NCI-H1694 (cell line): ENCODE data around the gene TMEM54.
"Not testable (repeated sequence)": the region's sequence is repeated elsewhere in the genome, so short reads cannot be mapped to it uniquely, and the experiment has no call there.

Experiments used
- DNase-seq: peaks from one replicate; lab custom pipeline; 2025; lab: John Stamatoyannopoulos, UW

The TMEM54 gene

DNA sequence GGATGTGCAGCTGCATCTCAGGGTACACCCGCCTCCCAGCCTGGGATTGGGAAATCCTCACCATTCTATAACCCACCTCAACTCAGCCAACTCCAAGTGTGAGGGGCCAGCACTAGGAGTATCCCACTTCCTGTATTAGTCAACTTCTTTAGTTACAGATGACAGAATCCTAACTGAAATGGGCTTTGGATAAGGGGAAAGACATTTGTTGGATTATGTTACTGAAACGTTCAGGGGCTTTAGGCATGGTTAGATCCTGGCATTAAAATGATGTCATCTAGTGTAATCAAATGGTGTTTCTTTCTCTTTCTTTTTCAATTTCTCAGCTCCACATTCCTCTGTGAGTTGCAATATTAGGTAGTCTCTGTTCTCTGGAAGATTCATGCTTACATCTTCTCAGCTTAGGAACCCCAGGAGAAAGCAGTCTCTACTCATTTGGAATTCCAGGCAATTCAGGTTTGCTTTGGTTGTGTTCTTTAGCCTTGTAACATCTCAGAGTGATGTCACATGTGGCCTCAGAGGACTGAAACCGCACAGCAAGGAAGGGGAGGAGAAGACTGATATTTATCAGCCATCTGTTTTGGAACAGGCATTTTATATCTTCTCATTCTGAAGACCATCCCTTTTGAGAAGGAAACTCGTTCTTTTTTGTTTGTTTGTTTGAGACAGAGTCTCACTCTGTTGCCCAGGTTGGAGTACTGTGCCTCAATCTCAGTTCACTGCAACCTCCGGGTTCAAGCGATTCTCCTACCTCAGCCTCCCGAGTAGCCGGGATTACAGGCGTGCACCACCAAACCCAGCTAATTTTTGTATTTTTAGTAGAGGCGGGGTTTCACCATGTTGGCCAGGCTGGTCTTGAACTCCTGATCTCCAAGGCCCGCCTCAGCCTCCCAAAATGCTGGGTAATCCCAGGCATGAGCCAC, 18.9 kb upstream of the TMEM54 start:
- DNase-seq = no peak

- DNase-seq = no peak
These were observed 17.0 kb upstream of the TMEM54 start for GRCh38 chr1:32918179-32918578.

- no peak for DNase-seq
These were observed 16.3 kb upstream of the TMEM54 start for GRCh38 chr1:32917521-32917920.

DNA sequence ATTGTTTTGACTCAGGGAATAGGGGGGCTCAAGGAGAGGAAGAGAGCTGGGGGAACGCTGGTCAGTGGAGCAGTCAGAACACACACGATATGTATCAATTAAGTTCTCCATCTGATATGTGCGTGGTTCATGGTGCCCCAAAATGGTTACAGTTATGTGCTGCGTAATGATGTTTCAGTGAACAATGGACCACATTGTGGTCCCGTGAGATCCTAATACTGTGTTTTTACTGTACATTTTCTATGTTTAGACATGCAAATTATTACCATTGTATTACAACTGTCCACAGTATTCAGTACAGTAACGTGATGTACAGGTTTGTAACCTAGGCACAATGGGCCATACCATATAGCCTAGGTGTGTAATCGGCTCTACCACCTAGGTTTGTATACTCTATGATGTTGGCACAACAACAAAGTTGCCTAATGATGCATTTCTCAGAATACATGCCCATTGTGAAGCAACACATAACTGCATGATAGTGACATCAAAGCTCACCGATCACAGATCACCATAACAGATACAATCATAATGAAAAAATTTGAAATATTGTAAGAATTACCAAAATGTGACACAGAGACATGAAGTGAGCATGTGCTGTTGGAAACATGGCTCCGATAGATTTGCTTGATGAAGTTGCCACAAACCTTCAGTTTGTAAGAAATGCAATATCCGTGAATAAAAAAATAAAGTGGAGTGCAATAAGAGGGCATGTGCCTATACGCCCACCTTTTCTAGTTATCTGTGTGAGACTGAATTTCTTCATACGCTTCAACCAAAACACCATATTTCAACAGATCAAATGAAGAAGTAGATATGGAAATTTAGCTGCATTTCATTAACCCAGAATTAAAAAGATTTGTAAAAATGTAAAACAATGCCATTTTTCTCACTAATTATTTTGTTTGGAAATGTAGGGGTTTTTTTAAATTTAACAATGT, 14.8 kb upstream of the TMEM54 start:
- no peak for DNase-seq

- no peak for DNase-seq
These were observed 9.1 kb upstream of the TMEM54 start for GRCh38 chr1:32910319-32910718.

- DNase-seq = no peak
These were observed 6.2 kb upstream of the TMEM54 start for GRCh38 chr1:32907435-32907834.

DNA sequence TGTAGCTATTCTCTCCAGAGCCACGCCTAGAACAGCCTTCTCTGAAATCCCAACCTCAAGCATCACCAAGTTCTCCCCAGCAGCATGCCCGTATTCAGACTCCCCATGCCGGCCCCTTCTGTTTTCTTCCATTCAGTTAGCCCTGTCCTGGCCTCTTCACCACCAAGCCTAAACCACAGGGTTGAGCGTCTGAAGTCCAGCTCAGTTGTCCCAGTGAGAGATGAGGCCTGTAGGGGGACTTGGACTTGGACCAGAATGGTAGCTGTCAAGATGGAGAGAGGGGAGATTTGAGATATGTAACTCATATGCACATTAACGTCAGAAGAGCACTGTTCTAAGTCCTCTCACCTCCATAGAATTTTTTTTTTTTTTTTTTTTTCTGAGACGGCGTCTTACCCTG, 5.5 kb upstream of the TMEM54 start:
- DNase-seq = no peak

DNA sequence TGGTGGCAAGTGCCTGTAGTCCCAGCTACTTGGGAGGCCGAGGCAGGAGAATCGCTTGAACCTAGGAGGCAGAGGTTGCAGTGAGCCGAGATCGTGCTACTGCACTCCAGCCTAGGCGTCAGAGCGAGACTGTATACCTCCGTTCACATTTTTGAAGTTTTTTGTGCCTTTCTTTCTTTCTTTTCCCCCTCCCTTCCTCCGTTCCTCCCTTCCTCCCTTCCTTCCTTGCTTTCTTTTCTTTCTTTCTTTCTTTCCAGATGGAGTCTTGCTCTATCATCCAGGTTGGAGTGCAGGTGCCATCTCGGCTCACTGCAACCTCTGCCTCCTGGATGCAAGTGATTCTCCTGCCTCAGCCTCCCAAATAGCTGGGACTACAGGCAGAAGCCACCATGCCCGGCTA, 4.4 kb upstream of the TMEM54 start:
- DNase-seq = not testable (repeated sequence)

- DNase-seq = no peak
These were observed 3.6 kb upstream of the TMEM54 start for GRCh38 chr1:32904797-32905196.

- no peak for DNase-seq
These were observed 3.0 kb upstream of the TMEM54 start for GRCh38 chr1:32903991-32904785.

DNA sequence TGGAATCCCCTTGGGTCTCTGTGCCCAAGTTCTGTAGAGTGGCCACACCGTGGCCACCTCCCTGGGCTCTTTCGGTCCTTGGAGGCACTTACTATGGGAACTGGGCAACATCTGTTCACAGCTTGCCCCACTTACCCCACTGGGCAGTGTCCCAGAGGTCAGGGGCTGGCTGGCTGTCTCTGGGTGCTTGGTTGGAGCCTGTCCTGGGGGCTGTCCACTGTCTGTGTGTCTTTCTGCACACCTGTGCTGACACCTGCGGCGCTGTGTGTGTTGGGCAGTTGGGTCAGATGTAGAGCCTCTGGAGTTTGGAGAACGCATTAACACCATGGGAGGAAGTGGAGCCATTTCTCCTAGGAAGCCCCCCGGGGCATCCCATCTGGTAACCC, 1.3 kb upstream of the TMEM54 start:
- DNase-seq = no peak

- DNase-seq = no peak
These were observed 790 bp upstream of the TMEM54 start for GRCh38 chr1:32901823-32902534.

GRCh38 chr1:32900371-32900955, 726 bp downstream of the TMEM54 start:
- DNase-seq = no peak

- DNase-seq = no peak
These were observed 1.4 kb downstream of the TMEM54 start for GRCh38 chr1:32899586-32900296.

DNA sequence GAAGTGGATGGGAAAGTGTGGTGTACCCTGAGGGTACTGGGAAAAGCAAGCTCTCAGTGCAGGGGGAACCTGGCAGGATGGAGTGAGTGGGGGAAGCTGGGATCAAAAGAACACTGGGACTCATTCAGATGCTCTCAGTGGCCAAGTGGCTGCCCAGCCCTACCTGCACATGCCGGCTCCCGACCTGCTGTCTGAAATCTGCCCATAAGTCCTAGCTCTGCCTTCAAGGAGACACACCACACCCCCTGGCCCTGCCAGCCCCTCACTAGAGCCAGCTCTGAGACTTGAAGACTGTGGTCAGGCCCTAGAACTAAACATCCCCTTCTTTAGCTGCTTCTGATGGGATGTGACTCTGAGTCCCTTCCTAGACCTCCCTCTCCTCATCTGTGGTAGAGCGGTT, 2.2 kb downstream of the TMEM54 start:
- DNase-seq = no peak

- DNase-seq = no peak
These were observed 3.1 kb downstream of the TMEM54 start for GRCh38 chr1:32898056-32898455.

- no peak for DNase-seq
These were observed 3.8 kb downstream of the TMEM54 start for GRCh38 chr1:32897082-32898049.

DNA sequence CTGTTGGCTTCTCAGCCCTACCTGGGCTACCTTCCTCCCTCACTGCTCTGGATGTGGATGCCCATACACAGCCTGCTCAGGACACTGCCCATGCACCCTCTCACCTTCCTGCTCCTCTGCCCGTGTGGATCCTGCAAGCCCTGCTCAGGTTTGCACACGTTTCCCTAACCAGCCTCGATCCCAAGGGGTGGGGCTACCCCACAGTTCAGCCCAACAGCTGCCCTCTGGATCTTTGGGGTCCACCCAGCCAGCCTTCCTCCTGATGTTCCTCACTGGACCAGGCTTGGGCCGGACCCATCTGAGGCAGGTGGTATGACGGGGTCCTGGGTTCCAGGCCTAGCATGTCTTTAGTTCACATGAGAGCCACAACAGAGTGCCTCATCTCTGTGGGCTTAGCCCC, 4.7 kb downstream of the TMEM54 start:
- DNase-seq = no peak
